GM18951 (cell line): Measurements from ENCODE around the gene GPR35.
A peak's percentile ranks its signal among the peaks of the same experiment; 100 is the strongest.

Experiments
- POLR2A ChIP-seq: IDR thresholded peaks from 4 replicates; pipeline ENCODE4 v1.6.1; 2011; ENCODE audit warnings: mild to moderate bottlenecking; ENCODE audit not compliant: insufficient read length, insufficient read depth; ENCODE audit errors: extremely low read depth
- in situ Hi-C: fragments of 300-500 bp; cut with MboI; formaldehyde crosslinking; loops from one replicate; pipeline ENCODE4 v1.12.0; 2022; ENCODE audit warnings: low sequenced_read_pairs, mixed read lengths, inconsistent platforms; ENCODE audit not compliant: unreplicated experiment

Gene GPR35

DNA sequence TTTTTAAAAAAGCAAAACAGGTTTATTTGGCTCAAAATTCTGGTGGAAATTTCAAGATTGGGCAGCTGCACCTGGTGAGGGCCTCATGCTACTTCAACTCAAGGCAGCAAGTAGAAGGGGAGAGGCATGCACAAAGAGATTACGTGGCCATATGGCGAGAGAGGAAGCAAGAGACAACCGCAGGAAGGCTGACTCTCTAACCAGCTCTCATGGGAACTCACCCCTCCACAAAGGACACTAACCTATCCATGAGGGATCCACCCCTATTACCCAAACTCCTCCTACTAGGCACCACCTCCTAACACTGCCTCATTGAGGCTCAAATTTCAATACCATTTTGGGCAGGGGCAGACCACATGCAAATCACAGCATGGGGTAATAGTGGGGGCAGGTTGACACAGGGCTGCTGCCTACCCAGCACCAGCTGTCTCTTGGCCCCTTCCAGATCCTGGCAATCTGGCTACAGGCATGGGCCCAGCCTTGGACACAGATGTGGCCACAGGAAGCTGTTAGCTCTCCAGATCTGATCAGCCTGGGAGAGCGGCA is 40.7 kb upstream of the GPR35 start:
- TF ChIP-seq POLR2A = peak; percentile 80
- in situ Hi-C loops = no loop called here

DNA sequence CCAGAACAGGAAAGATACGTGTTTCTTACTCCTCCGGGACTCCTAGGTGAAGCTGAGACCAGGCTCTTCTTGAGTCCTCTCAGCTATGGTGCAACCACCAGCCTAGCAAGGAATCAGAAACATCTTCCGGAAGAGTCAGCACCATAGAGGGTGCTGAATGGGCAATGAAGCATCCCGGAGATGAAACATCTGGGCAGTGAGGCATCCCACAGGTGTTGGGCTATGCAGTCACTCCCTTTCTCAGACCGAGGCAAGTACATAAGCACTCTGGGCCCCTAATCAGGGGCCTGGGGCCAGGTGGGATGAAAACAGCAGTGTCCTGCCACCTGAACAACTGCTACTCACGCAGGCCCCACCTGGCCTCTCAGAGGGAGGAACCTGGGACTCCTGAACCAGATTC is 40.2 kb upstream of the GPR35 start:
- in situ Hi-C loops = no loop called here

DNA sequence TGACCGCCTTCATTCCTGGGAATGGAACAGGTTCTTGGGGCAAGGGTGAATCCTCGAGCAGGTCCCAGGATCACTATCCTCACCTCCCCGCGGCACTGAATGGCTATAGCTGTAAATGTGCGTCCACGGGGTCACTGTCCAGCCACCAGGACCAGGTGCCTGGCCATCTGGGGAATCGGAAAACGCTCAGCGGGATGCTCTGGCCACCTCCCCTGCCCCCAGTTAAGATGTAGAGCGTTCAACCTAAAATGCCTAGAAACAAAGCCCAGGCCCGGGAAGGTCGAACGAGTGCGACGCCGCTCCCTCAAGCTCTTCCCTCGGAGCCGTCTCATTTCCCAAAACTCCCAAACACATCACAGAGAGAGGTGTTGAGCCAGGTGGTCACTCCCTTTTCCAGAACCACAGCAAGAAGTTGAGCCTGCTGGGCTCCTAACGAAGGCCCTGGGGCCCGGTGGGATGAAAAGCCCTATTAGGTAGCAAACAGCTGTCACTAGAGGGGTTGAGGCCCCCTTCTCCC is 39.5 kb upstream of the GPR35 start:
- TF ChIP-seq POLR2A = no peak
- in situ Hi-C loops = no loop called here

More for the DNA sequence above, 40.2 kb upstream of the GPR35 start:
- peak; percentile 5 for TF ChIP-seq POLR2A

DNA sequence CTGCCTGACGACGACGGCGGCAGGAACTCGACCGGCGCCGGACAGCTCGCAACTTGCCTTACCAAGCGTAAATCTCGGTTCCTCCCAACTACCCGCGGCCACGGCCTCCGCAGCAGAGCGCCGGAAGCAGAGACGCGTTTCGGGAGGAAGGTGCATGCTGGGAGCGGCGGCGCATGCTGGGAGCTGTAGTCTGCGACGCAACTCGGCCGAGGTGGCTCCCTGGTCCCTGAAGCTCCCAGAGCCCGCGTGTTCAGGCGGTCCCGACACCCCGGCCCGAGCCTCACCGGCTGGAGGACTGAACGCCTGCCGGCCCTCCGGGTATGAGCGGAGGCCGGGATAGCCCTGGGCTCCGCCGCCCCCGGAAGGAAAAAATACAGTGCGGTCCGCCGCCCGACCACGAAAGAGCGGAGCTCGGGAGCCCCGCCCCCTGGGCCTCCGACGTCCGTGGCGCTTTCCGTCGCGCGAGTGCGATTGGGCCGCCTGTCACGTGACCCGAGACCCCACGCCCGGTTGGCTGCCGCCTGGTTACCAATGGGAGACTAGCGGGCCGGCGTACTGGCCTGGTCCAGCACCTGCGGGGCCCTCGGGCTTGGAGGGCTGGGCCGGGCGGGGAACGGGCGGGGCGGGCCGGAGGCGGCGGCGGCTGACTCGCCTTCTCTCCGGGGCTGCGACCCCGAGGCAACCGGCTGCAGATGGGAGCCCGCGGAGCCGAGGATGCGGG is 38.9 kb upstream of the GPR35 start, which contains the start of gene CAPN10:
Gene CAPN10 (plus strand): TSS at position 537 of the 721 bp plus-strand sequence. CDS start 178 bp downstream, at position 715.
- in situ Hi-C loops = no loop called here
- TF ChIP-seq POLR2A = peak; percentile 78

DNA sequence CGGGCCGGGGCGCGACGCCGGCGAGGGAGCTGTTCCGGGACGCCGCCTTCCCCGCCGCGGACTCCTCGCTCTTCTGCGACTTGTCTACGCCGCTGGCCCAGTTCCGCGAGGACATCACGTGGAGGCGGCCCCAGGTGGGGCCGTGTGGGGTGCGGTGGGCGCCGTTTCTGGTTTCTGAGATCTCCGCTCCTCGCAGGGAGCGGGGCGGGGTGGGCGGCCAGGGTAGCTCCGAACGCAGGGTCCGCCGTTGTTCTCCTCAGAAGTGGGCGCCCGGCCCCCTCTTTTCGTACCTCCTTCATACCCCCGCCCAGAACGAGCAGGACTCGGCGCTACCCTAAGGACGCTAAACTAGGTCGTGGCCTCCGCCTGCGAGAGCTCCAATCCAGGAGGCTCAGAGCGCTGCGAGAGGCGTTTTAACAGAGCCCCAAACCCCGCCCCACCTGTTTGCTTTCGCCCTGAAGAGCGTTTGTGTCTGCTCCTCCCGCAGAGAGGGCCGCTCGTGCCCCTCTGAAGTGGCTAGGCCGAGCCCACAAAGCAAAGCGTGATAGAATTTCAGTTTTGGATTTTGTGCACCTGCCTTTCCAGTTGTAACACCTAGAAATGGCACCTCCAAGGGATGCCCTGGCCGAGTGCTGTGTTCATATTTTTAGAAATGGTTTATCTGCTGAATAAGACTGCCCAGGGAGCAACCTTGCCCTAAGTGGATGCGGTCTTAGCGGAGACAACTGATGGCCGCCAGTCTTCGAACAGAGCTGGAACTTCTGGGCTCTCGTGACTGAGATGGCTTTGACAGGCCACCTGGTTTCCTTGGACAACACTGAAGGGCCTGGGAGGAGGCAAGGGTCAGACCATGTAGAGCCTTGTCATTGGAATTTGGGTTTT is 38.1 kb upstream of the GPR35 start:
- no peak for TF ChIP-seq POLR2A
- in situ Hi-C loops = no loop called here

DNA sequence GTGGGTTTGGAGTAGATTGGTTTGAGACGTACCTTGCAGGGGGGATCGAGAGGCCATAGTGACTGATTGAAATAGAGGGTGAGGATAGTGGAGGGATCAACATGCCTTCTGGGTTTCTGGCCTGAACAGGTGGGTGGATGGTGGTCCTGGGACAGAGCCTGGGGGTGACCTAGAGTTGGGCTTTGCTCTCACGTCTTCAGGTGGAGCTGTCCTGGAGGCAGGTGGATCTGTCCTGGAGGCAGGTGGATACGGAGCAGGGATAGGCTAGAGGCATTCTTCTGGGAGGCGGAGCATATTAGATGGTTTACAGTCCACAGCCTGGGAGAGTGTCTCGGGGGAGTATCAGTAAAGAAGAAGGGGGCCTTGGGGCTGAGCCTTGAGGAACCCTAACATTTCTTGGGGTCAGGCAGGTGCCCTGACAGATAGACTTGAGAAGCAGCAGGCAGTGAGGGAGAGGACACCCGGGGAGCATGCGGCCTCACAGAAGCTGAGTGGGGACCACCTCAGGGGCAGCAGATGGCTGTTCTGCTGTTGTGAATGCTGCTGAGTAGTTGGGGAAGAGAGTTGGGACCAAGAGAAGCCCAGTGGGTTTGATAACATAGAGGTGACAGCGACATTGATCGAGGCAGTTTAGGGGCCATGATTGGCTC is 37.1 kb upstream of the GPR35 start:
- no peak for TF ChIP-seq POLR2A
- in situ Hi-C loops = no loop called here

DNA sequence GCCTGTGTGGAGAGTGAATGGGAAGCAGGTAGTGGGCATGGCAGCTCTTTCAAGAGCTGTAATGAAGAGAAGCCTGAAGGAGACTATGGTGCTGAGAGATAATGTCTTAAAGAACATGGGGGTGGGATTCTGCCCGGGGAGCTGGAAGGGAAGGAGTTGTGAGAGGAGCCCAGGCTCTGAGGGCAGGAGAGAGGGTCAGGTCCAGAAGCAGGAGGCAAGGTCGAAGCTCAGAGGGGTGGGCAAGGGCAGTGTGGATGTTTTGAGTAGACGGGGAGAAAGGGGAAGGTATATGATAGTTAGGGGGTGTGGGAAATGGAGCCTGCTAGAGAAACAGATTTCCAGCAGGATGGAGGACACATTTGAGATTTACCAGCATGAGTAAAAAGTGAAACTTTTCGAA is 36.6 kb upstream of the GPR35 start:
- in situ Hi-C loops = no loop called here

DNA sequence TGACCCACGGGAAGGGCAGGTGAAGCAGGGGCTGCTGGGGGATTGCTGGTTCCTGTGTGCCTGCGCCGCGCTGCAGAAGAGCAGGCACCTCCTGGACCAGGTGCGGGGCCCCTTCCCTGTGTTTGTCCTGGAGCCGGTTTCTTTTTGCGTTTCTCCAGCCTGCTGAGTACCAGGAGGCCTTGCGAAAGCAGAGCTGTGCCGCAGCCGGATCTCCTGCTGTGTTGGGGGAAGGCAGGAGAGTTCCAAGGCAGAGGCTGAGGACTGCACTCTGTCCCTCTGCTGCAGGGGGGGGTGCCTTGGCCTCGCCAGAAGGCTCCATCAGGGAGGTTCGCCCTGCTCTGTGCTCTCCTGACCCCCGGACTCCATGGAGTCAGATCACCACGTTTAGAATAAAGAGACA is 35.9 kb upstream of the GPR35 start:
- no peak for TF ChIP-seq POLR2A
- in situ Hi-C loops = no loop called here

More for the DNA sequence above, 36.6 kb upstream of the GPR35 start:
- TF ChIP-seq POLR2A = no peak

DNA sequence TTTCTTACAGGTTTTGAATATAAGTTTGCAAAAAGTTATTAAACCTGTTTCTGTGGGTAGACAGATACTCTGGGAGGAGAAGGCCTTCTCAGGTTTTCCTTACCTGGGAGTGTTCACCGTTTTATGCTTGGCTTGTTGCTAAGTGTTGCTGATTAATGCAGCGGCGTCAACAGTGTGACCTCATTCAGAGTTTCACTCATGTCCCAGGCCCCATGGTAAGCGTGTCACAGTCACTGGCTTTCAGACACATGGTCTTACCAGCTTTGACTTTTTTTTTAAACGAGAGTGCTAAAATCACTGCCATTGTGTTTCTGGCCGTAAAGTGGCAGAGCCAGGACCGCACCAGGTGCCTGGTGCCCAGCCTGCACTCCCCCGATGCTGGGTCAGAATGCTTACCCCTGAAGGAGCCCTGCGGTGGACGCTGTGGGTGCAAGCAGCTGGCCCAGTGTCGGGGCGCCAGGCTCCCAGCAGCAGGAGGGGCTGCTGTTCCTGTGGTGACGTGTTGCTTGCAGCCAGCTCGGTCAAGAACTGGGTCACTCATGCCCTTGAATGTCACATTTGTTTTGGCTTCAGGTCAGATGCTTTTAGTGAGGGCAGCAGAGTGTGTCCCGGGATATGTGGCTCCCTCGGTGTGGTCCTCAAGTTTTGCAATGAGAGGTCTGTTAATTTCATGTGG is 35.3 kb upstream of the GPR35 start:
- in situ Hi-C loops = no loop called here
- TF ChIP-seq POLR2A = no peak

DNA sequence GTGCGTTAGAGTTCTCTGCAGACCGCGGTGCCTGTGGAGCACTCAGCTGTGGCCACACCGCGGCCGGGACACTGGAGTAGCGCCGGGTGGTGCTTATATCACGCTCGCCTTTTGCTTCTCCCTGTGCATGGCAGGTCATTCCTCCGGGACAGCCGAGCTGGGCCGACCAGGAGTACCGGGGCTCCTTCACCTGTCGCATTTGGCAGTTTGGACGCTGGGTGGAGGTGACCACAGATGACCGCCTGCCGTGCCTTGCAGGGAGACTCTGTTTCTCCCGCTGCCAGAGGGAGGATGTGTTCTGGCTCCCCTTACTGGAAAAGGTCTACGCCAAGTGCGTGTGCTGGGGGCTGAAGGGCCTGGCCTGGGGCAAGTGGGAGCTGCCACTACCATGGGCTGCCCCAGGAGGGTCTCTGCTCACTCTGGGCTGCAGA is 34.6 kb upstream of the GPR35 start:
- TF ChIP-seq POLR2A = no peak

DNA sequence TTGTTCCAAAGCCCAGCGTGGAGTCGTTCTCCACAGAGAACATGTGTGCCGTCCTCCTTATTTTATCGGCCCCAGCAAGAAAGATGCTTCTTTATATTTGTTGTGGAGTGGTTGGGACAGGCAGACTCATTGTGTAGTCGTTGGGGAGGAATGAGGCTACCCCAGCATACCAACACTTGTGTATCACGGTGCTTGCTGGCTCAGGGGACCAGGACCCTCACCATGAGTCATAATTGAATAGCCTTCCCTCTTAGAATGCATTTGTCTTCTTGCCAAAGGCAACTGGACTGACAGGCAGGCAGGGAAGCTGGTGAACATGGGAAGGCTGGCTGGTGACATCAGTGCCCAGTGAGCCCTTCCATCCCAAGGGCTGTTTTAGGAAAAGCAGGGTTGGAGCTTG is 34.1 kb upstream of the GPR35 start:
- TF ChIP-seq POLR2A = no peak
- in situ Hi-C loops = no loop called here

More for the DNA sequence above, 34.6 kb upstream of the GPR35 start:
- in situ Hi-C loops = no loop called here

DNA sequence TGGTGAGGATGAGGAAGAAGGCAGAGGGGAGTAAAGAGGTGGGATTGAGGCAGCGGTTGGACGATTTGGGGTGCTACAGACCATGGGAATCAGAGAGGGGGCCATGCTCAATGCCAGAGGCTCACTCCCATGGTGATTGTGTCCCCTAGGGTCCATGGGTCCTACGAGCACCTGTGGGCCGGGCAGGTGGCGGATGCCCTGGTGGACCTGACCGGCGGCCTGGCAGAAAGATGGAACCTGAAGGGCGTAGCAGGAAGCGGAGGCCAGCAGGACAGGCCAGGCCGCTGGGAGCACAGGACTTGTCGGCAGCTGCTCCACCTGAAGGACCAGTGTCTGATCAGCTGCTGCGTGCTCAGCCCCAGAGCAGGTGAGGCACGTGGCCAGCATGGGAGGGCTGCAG is 33.5 kb upstream of the GPR35 start:
- no peak for TF ChIP-seq POLR2A
- in situ Hi-C loops = no loop called here
